Mesothelial cell of epicardium (in vitro differentiated cells): ENCODE results near the gene FAM210A. TPM values are rescaled to one million over a fixed set of nuclear protein-coding genes. Genes with fewer than 3 reads are reported as not detected.

ENCODE experiments used
- DNase-seq, 2 experiments: peaks; one replicate each; pipeline ENCODE4 v3.0.0; 2021; ENCODE audit warnings: low spot score in 2 of 2; ENCODE audit not compliant: unreplicated experiment in 2 of 2
- H3K27ac Mint-ChIP-seq: 2 replicates; pipeline ENCODE4 v1.8.0; 2021; ENCODE audit warnings: mixed read lengths
- H3K27me3 Mint-ChIP-seq: 2 replicates; pipeline ENCODE4 v1.8.0; 2021; ENCODE audit warnings: low read depth, mixed read lengths
- H3K36me3 Mint-ChIP-seq: 2 replicates; pipeline ENCODE4 v1.8.0; 2021; ENCODE audit warnings: mixed read lengths
- H3K4me1 Mint-ChIP-seq: 2 replicates; pipeline ENCODE4 v1.8.0; 2021; ENCODE audit warnings: mixed read lengths
- H3K4me3 Mint-ChIP-seq: 2 replicates; pipeline ENCODE4 v1.8.0; 2021; ENCODE audit warnings: mild to moderate bottlenecking, moderate library complexity, mixed read lengths
- H3K9me3 Mint-ChIP-seq: 2 replicates; pipeline ENCODE4 v1.8.0; 2021; ENCODE audit warnings: mixed read lengths
- CTCF ChIP-seq: fragments of 200-600 bp; sonication (generic); IDR thresholded peaks from one replicate; pipeline ENCODE4 v1.5.0; 2021; ENCODE audit warnings: antibody characterized with exemption; ENCODE audit not compliant: unreplicated experiment
- total RNA-seq: library from RNA; stranded (reverse); gene quantifications from 3 replicates; pipeline ENCODE4 v1.2.1, GENCODE V29; 2021

FAM210A gene
- total RNA-seq = 14.7 to 17.1 TPM (median 16.6 TPM) in 3 replicates

GRCh38 chr18:13726232-13726971 lies at the start of gene FAM210A, which contains the start of gene RNMT:
Gene FAM210A, minus strand, starts transcription at chr18:13726558. Its CDS starts 44,481 bp downstream, at chr18:13682077.
Gene RNMT, plus strand, starts transcription at chr18:13726673. Its CDS starts 4,845 bp downstream, at chr18:13731518.
- H3K36me3 Mint-ChIP-seq = peaks cover 1% of the 10 kb centered on the region
- H3K27ac Mint-ChIP-seq = peak within 1 kb of the TSS; percentile 100
- no peaks in the 10 kb centered on the region for H3K27me3 Mint-ChIP-seq
- peaks cover 4% of the 10 kb centered on the region for H3K9me3 Mint-ChIP-seq
- H3K4me1 Mint-ChIP-seq = peaks cover 33% of the 10 kb centered on the region
- DNase-seq = peak; percentile 88 to 94
- no peak for TF ChIP-seq CTCF
- H3K4me3 Mint-ChIP-seq = peak within 1 kb of the TSS; percentile 95

- no peak overlapping the region for H3K27ac Mint-ChIP-seq
- no peaks in the 10 kb centered on the region for H3K36me3 Mint-ChIP-seq
- no peak for TF ChIP-seq CTCF
- H3K27me3 Mint-ChIP-seq = peaks cover 2% of the 10 kb centered on the region
- no peaks in the 10 kb centered on the region for H3K4me1 Mint-ChIP-seq
- peaks cover 14% of the 10 kb centered on the region for H3K9me3 Mint-ChIP-seq
- no peak overlapping the region for H3K4me3 Mint-ChIP-seq
- DNase-seq = no peak
These were observed 48.7 kb upstream of the FAM210A start for GRCh38 chr18:13775058-13775457.

- DNase-seq = no peak
- peaks cover 50% of the 10 kb centered on the region for H3K36me3 Mint-ChIP-seq
- no peak for TF ChIP-seq CTCF
- peaks cover 34% of the 10 kb centered on the region for H3K9me3 Mint-ChIP-seq
- no peaks in the 10 kb centered on the region for H3K27me3 Mint-ChIP-seq
- no peaks in the 10 kb centered on the region for H3K4me1 Mint-ChIP-seq
- H3K4me3 Mint-ChIP-seq = no peak overlapping the region
- no peak overlapping the region for H3K27ac Mint-ChIP-seq
These were observed 36.5 kb upstream of the FAM210A start for GRCh38 chr18:13762690-13763439.

GRCh38 chr18:13760047-13760446 lies 33.7 kb upstream of the FAM210A start:
- no peak for TF ChIP-seq CTCF
- Mint-ChIP-seq H3K36me3 (peaks cover 72% of the 10 kb centered on the region), H3K4me3 (no peak overlapping the region), H3K9me3 (peaks cover 24% of the 10 kb centered on the region), H3K27me3 (no peaks in the 10 kb centered on the region), H3K27ac (no peak overlapping the region), H3K4me1 (no peaks in the 10 kb centered on the region)
- DNase-seq = no peak

- no peak for DNase-seq
- H3K9me3 Mint-ChIP-seq = peaks cover 10% of the 10 kb centered on the region
- TF ChIP-seq CTCF = no peak
- H3K4me1 Mint-ChIP-seq = no peaks in the 10 kb centered on the region
- H3K27ac Mint-ChIP-seq = no peak overlapping the region
- H3K36me3 Mint-ChIP-seq = peaks cover 71% of the 10 kb centered on the region
- no peak overlapping the region for H3K4me3 Mint-ChIP-seq
- no peaks in the 10 kb centered on the region for H3K27me3 Mint-ChIP-seq
These were observed 32.3 kb upstream of the FAM210A start for GRCh38 chr18:13758622-13759021.
